ENCODE data around the gene LRMDA. TPM values are rescaled to one million over a fixed set of nuclear protein-coding genes. Genes with fewer than 3 reads are reported as not detected.

LRMDA gene
- total RNA-seq, 1 experiment from 2014 or later, result 1.2 TPM

DNA sequence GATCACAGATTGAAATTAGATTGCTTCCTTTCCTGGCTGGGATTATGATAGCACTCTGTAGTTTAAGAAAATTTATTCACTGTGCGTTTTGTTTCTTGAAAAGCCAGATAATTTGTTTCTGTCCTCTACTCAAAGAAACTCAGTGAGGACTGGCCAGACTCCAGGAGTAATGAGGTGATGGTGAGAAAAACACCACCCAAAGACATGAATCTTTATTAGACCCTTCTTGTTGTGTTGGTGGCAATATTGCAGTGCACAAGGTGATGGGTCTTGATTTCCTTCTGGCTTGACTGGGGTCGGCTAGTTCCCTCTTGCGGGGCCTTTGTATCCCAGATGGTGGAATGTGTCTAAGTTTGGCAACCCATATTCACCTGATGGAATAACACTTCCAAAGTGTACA, 756.8 kb downstream of the LRMDA start:
- no peak overlapping the region for H2AFZ ChIP-seq (ENCODE audit: low read length)
- no peaks in the 10 kb centered on the region for H3K9me2 ChIP-seq (replicated peaks; ENCODE audit: low read length)
- no peaks in the 10 kb centered on the region for H3K4me1 ChIP-seq (ENCODE audit: insufficient read depth, low read length)
- no peak overlapping the region for H3K4me3 ChIP-seq (ENCODE audit: low read length)
- H4K20me1 ChIP-seq (ENCODE audit: low read length), result no peaks in the 10 kb centered on the region
- BruUV-seq (replicated peaks), result no TSS peak
- CTCF ChIA-PET, result interaction anchor here (0.7 kb wide), 1 partner anchor 38 kb away, joined by 3 read pairs; no protein-coding TSS in a partner anchor
- no peak for TF ChIP-seq EZH2phosphoT487 (IDR thresholded peaks at IDR 0.05; ENCODE audit: borderline replicate concordance, low read length)
- no peak for TF ChIP-seq CTCF (conservative IDR thresholded peaks at IDR 0.05; ENCODE audit: low read depth, low read length)
- peak; percentile 22 for TF ChIP-seq EZH2 (IDR thresholded peaks at IDR 0.05; ENCODE audit: low read length, unreplicated experiment)
- H3F3A ChIP-seq (ENCODE audit: low read length, unreplicated experiment), result no peaks in the 10 kb centered on the region
- no peaks in the 10 kb centered on the region for H3K9me3 ChIP-seq (ENCODE audit: low read length)
- no peak overlapping the region for H3K27ac ChIP-seq (ENCODE audit: low read length)
- POLR2A ChIA-PET (ENCODE audit: unreplicated experiment), result no interaction called here
- DNase-seq (no peak), ATAC-seq (no peak)
- H3K9ac ChIP-seq (ENCODE audit: low read length), result no peak overlapping the region
- no peak overlapping the region for H3K4me2 ChIP-seq (ENCODE audit: low read length)
- intact Hi-C loops (cut with micrococcal nuclease), result no loop called here
- peaks cover 92% of the 10 kb centered on the region for H3K27me3 ChIP-seq (ENCODE audit: low read length)
- no peaks in the 10 kb centered on the region for H3K36me3 ChIP-seq (ENCODE audit: low read depth, low read length)
- H3K79me2 ChIP-seq (ENCODE audit: low read length), result no peaks in the 10 kb centered on the region

DNA sequence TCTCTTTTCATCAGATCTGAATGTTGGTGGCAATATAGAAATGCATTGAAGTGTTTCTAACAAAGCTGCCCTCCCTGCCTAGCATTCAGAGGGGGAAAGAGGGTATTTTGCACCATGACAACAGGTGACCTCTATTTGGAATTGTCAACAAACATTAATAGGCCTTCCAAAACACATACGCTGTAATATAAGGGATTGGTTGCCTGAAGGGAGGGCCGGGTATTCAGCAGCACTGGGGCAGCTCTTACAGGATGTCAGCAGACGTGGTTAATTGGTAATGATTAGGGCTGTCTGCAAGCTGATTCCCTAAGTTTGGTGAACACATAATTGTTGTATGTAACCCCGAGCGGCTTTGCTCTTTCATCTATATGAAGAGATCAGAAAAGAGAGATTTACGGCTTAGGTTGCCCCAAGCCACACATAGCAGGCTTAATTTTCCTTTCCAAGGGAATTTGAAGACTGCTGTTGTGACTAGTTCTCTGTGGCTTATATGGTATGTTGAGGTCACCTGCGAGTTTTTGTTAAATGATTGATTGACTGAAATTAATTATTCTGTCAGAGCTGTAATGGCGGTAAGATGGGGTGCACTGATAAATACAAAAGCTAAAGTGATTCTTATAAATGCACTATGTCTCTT, 759.3 kb downstream of the LRMDA start:
- H3K79me2 ChIP-seq (ENCODE audit: low read length), result no peaks in the 10 kb centered on the region
- H3K9ac ChIP-seq (ENCODE audit: low read length), result no peak overlapping the region
- H3K36me3 ChIP-seq (ENCODE audit: low read depth, low read length), result no peaks in the 10 kb centered on the region
- ChIA-PET CTCF (interaction anchor here (0.8 kb wide), 1 partner anchor 113 kb away, joined by 4 read pairs; no protein-coding TSS in a partner anchor), POLR2A (ENCODE audit: unreplicated experiment) (interaction anchor here (0.5 to 0.7 kb wide), 2 partner anchors 17 to 201 kb away, joined by 3 to 4 read pairs; no protein-coding TSS in a partner anchor)
- intact Hi-C loops (cut with micrococcal nuclease), result loop anchor here (5.0 to 10.0 kb wide), 4 partner anchors 147 to 924 kb away; no protein-coding TSS in a partner anchor
- BruUV-seq (replicated peaks), result no TSS peak
- peaks cover 90% of the 10 kb centered on the region for H3K27me3 ChIP-seq (ENCODE audit: low read length)
- H4K20me1 ChIP-seq (ENCODE audit: low read length), result no peaks in the 10 kb centered on the region
- H3K4me2 ChIP-seq (ENCODE audit: low read length), result no peak overlapping the region
- H3K9me2 ChIP-seq (replicated peaks; ENCODE audit: low read length), result no peaks in the 10 kb centered on the region
- no peaks in the 10 kb centered on the region for H3K9me3 ChIP-seq (ENCODE audit: low read length)
- no peak for DNase-seq
- TF ChIP-seq EZH2phosphoT487 (IDR thresholded peaks at IDR 0.05; ENCODE audit: borderline replicate concordance, low read length), result 0 out of 2 replicates have a peak, but pooled peaks have one; percentile 31
- TF ChIP-seq EZH2 (IDR thresholded peaks at IDR 0.05; ENCODE audit: low read length, unreplicated experiment), result no peak
- TF ChIP-seq CTCF (conservative IDR thresholded peaks at IDR 0.05; ENCODE audit: low read depth, low read length), result no peak
- no peaks in the 10 kb centered on the region for H3K4me1 ChIP-seq (ENCODE audit: insufficient read depth, low read length)
- H3F3A ChIP-seq (ENCODE audit: low read length, unreplicated experiment), result no peaks in the 10 kb centered on the region
- no peak overlapping the region for H3K27ac ChIP-seq (ENCODE audit: low read length)
- H3K4me3 ChIP-seq (ENCODE audit: low read length), result no peak overlapping the region
- no peak for ATAC-seq
- no peak overlapping the region for H2AFZ ChIP-seq (ENCODE audit: low read length)

- ATAC-seq, result no peak
- Histone ChIP-seq H3K27me3 (ENCODE audit: low read length) (peaks cover 84% of the 10 kb centered on the region), H3K9me3 (ENCODE audit: low read length) (no peaks in the 10 kb centered on the region), H3K4me1 (ENCODE audit: insufficient read depth, low read length) (no peaks in the 10 kb centered on the region), H3K9me2 (replicated peaks; ENCODE audit: low read length) (no peaks in the 10 kb centered on the region), H3K4me2 (ENCODE audit: low read length) (no peak overlapping the region), H2AFZ (ENCODE audit: low read length) (no peak overlapping the region), H3K9ac (ENCODE audit: low read length) (no peak overlapping the region), H4K20me1 (ENCODE audit: low read length) (no peaks in the 10 kb centered on the region), H3F3A (ENCODE audit: low read length, unreplicated experiment) (no peaks in the 10 kb centered on the region), H3K79me2 (ENCODE audit: low read length) (no peaks in the 10 kb centered on the region), H3K27ac (ENCODE audit: low read length) (no peak overlapping the region), H3K4me3 (ENCODE audit: low read length) (no peak overlapping the region), H3K36me3 (ENCODE audit: low read depth, low read length) (no peaks in the 10 kb centered on the region)
- intact Hi-C loops (cut with micrococcal nuclease), result loop anchor here (5.0 to 10.0 kb wide), 4 partner anchors 146 to 923 kb away; no protein-coding TSS in a partner anchor
- TF ChIP-seq CTCF (conservative IDR thresholded peaks at IDR 0.05; ENCODE audit: low read depth, low read length) (no peak), EZH2phosphoT487 (IDR thresholded peaks at IDR 0.05; ENCODE audit: borderline replicate concordance, low read length) (no peak), EZH2 (IDR thresholded peaks at IDR 0.05; ENCODE audit: low read length, unreplicated experiment) (no peak)
- no peak for DNase-seq
- BruUV-seq (replicated peaks), result no TSS peak
- ChIA-PET POLR2A (ENCODE audit: unreplicated experiment) (interaction anchor here (0.7 kb wide), 1 partner anchor 16 kb away, joined by 3 read pairs; no protein-coding TSS in a partner anchor), CTCF (interaction anchor here (0.8 kb wide), 1 partner anchor 112 kb away, joined by 4 read pairs; no protein-coding TSS in a partner anchor)
Measured at GRCh38 chr10:76191336-76191735, 759.9 kb downstream of the LRMDA start.
